Caco-2 (cell line): ENCODE measurements around the gene KIF27. TPM values are rescaled to one million over a fixed set of nuclear protein-coding genes. Genes with fewer than 3 reads are reported as not detected.

Experiments
- BruUV-seq: library from RNA; stranded (reverse); fragments of 400-500 nt; replicated peaks from 2 replicates; lab custom pipeline; 2021; lab: Mats Ljungman, UMichigan
- CTCF ChIA-PET: fragments of 300-600 bp; sonication (Branson Sonifier 250); formaldehyde crosslinking; loops from one replicate; lab custom pipeline; 2022; ENCODE audit warnings: antibody characterized with exemption; lab: Charles Lee
- POLR2A ChIA-PET: fragments of 300-600 bp; sonication (Branson Sonifier 250); formaldehyde crosslinking; loops from one replicate; lab custom pipeline; 2022; ENCODE audit warnings: antibody characterized with exemption; lab: Charles Lee
- DNase-seq, 2 experiments: peaks; one replicate each; pipeline versions ENCODE4 v3.0.0 to v3.0.0-alpha.2; 2020 to 2022
- H3K27me3 ChIP-seq: replicated peaks from 2 replicates; pipeline ENCODE4 v1.6.0; 2011; ENCODE audit warnings: low read length; ENCODE audit not compliant: control insufficient read depth, insufficient read depth
- H3K36me3 ChIP-seq: 2 replicates; pipeline ENCODE4 v1.5.1; 2011; ENCODE audit warnings: low read length; ENCODE audit not compliant: control insufficient read depth, insufficient read depth
- H3K4me1 ChIP-seq: fragments of 250-450 bp; sonication (Bioruptor Pico); 2 replicates; pipeline ENCODE4 v1.5.1; 2020; ENCODE audit warnings: mild to moderate bottlenecking
- H3K4me3 ChIP-seq: 2 replicates; pipeline ENCODE4 v1.5.1; 2011; ENCODE audit warnings: low read depth, mild to moderate bottlenecking, control low read depth, low read length
- H3K9me3 ChIP-seq: fragments of 250-450 bp; sonication (Bioruptor Pico); 2 replicates; pipeline ENCODE4 v1.5.1; 2020; ENCODE audit warnings: mild to moderate bottlenecking, moderate library complexity
- H3K27ac Mint-ChIP-seq: one replicate; pipeline ENCODE4 v1.8.0; 2022; ENCODE audit warnings: mixed read lengths; ENCODE audit not compliant: unreplicated experiment
- H3K27me3 Mint-ChIP-seq: one replicate; pipeline ENCODE4 v1.8.0; 2022; ENCODE audit warnings: mixed read lengths; ENCODE audit not compliant: insufficient read depth, unreplicated experiment
- H3K36me3 Mint-ChIP-seq: one replicate; pipeline ENCODE4 v1.8.0; 2022; ENCODE audit warnings: mild to moderate bottlenecking, mixed read lengths; ENCODE audit not compliant: insufficient read depth, unreplicated experiment
- H3K4me1 Mint-ChIP-seq: one replicate; pipeline ENCODE4 v1.8.0; 2022; ENCODE audit warnings: low read depth, mixed read lengths; ENCODE audit not compliant: unreplicated experiment
- H3K4me3 Mint-ChIP-seq: one replicate; pipeline ENCODE4 v1.8.0; 2022; ENCODE audit warnings: mild to moderate bottlenecking, moderate library complexity, mixed read lengths; ENCODE audit not compliant: unreplicated experiment
- H3K9me3 Mint-ChIP-seq: one replicate; pipeline ENCODE4 v1.8.0; 2022; ENCODE audit warnings: mixed read lengths; ENCODE audit not compliant: unreplicated experiment
- intact Hi-C: fragments of 100-400 bp; cut with micrococcal nuclease; formaldehyde crosslinking; loops from one replicate; pipeline ENCODE4 v1.10.0; 2022; ENCODE audit not compliant: unreplicated experiment
- total RNA-seq: library from RNA; stranded (reverse); gene quantifications from 2 replicates; pipeline ENCODE4 v1.2.3, GENCODE V29; 2022
- TF ChIP-seq, protein P1 (sequence below), 2 experiments: fragments of 200-600 bp in 1 of 2; IDR thresholded peaks; 1 replicate in 1 of 2; 2 replicates in 1 of 2; pipeline versions ENCODE4 v1.5.1 to v1.8.0; 2011 to 2022; ENCODE audit warnings: antibody characterized with exemption in 1 of 2, control low read depth in 1 of 2, inconsistent platforms in 1 of 2, low read depth in 1 of 2, low read length in 1 of 2, mild to moderate bottlenecking in 1 of 2, moderate library complexity in 1 of 2; ENCODE audit not compliant: insufficient read depth in 1 of 2, severe bottlenecking in 1 of 2, unreplicated experiment in 1 of 2

The KIF27 gene
- total RNA-seq, 1 experiment from 2014 or later, result 1.8 TPM

DNA sequence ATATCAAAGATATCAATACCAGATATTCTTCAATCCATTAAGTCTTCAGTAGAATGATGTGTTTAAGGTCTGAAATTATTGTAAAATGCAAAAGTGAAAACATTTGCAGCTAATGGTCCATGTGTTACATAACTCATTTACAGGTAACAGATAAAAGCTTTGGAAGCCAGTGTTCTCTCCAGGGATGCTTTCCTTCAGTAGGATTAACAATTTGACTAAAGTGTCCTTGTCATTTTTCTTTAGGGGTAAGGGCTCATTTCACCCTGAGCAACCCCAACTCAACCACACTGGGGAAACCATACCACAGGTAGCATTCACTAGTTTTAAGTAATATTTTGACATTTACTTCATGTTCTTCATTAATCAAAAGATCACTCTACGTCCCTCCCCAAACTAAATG is 45.8 kb upstream of the KIF27 start:
- H3K27ac Mint-ChIP-seq, result peak overlapping the region; percentile 62
- intact Hi-C loops, result no loop called here

DNA sequence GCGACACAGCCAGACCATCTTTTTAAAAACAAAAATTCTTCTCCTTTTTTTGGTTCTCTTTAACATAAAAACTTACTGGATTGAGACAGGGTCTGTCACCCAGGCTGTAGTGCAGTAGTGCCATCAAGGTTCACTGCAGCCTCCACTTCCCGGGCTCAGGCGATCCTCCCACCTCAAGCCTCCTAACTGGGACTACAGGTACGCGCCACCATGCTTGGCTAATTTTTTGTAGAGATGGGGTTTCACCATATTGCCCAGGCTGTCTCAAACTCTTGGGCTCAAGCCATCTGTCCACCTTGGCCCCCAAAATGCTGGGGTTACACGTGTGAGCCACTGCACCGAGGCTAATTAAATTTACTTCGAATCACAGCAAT is 45.0 kb upstream of the KIF27 start:
- ChIA-PET CTCF (no interaction called here), POLR2A (no interaction called here)
- no peak for DNase-seq
- H3K27me3 ChIP-seq, result no peaks in the 10 kb centered on the region
- no peaks in the 10 kb centered on the region for H3K9me3 Mint-ChIP-seq
- BruUV-seq, result no TSS peak
- no peaks in the 10 kb centered on the region for H3K36me3 ChIP-seq
- H3K4me1 ChIP-seq, result peaks cover 3% of the 10 kb centered on the region; the same call in 1 of the 2 replicates
- no peak overlapping the region for H3K4me3 ChIP-seq
- H3K9me3 ChIP-seq, result no peaks in the 10 kb centered on the region
- intact Hi-C loops, result no loop called here
- peaks cover 94% of the 10 kb centered on the region for H3K36me3 Mint-ChIP-seq
- peak overlapping the region; percentile 77 for H3K27ac Mint-ChIP-seq
- H3K4me1 Mint-ChIP-seq, result peaks cover 6% of the 10 kb centered on the region
- TF ChIP-seq, protein P1, sequence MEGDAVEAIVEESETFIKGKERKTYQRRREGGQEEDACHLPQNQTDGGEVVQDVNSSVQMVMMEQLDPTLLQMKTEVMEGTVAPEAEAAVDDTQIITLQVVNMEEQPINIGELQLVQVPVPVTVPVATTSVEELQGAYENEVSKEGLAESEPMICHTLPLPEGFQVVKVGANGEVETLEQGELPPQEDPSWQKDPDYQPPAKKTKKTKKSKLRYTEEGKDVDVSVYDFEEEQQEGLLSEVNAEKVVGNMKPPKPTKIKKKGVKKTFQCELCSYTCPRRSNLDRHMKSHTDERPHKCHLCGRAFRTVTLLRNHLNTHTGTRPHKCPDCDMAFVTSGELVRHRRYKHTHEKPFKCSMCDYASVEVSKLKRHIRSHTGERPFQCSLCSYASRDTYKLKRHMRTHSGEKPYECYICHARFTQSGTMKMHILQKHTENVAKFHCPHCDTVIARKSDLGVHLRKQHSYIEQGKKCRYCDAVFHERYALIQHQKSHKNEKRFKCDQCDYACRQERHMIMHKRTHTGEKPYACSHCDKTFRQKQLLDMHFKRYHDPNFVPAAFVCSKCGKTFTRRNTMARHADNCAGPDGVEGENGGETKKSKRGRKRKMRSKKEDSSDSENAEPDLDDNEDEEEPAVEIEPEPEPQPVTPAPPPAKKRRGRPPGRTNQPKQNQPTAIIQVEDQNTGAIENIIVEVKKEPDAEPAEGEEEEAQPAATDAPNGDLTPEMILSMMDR (IDR thresholded peaks at IDR 0.05; ENCODE audit: insufficient read depth in 1 of 2, low read depth in 1 of 2, low read length in 1 of 2, severe bottlenecking in 1 of 2, unreplicated experiment in 1 of 2), result no peak
- no peaks in the 10 kb centered on the region for H3K27me3 Mint-ChIP-seq
- peak overlapping the region; percentile 52 for H3K4me3 Mint-ChIP-seq

More for the DNA sequence above, 45.8 kb upstream of the KIF27 start:
- H3K4me1 ChIP-seq, result peaks cover 2% of the 10 kb centered on the region; the same call in 1 of the 2 replicates
- no TSS peak for BruUV-seq
- POLR2A ChIA-PET, result no interaction called here
- no peak overlapping the region for H3K4me3 ChIP-seq
- Mint-ChIP-seq H3K27me3 (no peaks in the 10 kb centered on the region), H3K4me1 (peaks cover 6% of the 10 kb centered on the region), H3K4me3 (no peak overlapping the region), H3K36me3 (peaks cover 98% of the 10 kb centered on the region), H3K9me3 (no peaks in the 10 kb centered on the region)
- no peaks in the 10 kb centered on the region for H3K27me3 ChIP-seq
- no peaks in the 10 kb centered on the region for H3K9me3 ChIP-seq
- TF ChIP-seq, protein P1 (IDR thresholded peaks at IDR 0.05; ENCODE audit: insufficient read depth in 1 of 2, low read depth in 1 of 2, low read length in 1 of 2, severe bottlenecking in 1 of 2, unreplicated experiment in 1 of 2), result no peak
- no peak for DNase-seq
- H3K36me3 ChIP-seq, result no peaks in the 10 kb centered on the region
- CTCF ChIA-PET, result no interaction called here

DNA sequence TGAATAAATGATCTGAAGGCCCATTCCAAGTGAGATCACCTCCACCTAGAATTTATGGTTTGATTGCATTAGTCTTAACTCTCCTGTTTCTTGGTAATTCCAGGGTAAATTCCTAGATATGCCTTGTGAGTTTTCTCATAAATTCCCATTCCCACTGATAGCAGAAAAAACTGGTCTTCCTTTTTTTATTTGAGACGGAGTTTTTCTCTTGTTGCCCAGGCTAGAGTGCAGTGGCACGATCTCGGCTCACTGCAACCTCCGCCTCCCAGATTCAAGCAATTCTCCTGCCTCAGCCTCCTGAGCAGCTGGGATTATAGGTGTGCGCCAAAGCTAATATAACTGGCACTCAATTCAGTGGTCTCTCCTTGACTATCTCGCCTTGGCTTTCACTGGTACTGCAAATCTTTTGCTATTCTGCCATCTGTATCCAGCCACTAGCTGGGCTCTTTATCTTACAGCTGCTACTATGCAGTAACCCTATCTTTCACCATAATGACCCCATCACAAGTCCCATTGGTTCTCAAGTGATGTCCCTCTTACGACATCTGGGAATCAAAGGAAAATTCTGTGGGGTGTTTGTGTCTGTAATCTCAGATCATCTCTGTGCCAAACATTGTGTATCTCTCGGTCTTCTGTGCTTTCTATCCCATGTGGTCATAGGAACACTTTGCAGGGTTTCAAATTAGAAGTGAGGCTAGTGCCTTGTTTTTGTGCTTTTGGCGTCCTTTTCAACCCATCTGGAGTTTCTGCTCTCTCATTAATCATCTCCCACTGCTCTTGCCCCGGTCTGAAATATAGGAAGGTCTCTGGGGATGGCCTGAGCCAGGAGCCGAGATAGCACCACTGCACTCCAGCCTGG is 44.3 kb upstream of the KIF27 start:
- Histone ChIP-seq H3K4me3 (no peak overlapping the region), H3K9me3 (no peaks in the 10 kb centered on the region), H3K27me3 (no peaks in the 10 kb centered on the region), H3K4me1 (peaks cover 3% of the 10 kb centered on the region; the same call in 1 of the 2 replicates), H3K36me3 (no peaks in the 10 kb centered on the region)
- ChIA-PET POLR2A (interaction anchor here (0.5 to 0.7 kb wide), 2 partner anchors 14 to 15 kb away, joined by 3 read pairs; partner anchors contain the start of genes HNRNPK and RMI1), CTCF (no interaction called here)
- H3K36me3 Mint-ChIP-seq, result peaks cover 88% of the 10 kb centered on the region
- intact Hi-C loops, result no loop called here
- H3K27ac Mint-ChIP-seq, result peak overlapping the region; percentile 77
- H3K4me3 Mint-ChIP-seq, result peak overlapping the region; percentile 52
- DNase-seq, result no peak
- H3K27me3 Mint-ChIP-seq, result no peaks in the 10 kb centered on the region
- no peaks in the 10 kb centered on the region for H3K9me3 Mint-ChIP-seq
- no TSS peak for BruUV-seq
- TF ChIP-seq, protein P1 (IDR thresholded peaks at IDR 0.05; ENCODE audit: insufficient read depth in 1 of 2, low read depth in 1 of 2, low read length in 1 of 2, severe bottlenecking in 1 of 2, unreplicated experiment in 1 of 2), result no peak
- peaks cover 6% of the 10 kb centered on the region for H3K4me1 Mint-ChIP-seq
